ENCODE results near the gene MYRIP. TPM values are rescaled to one million over a fixed set of nuclear protein-coding genes. Genes with fewer than 3 reads are reported as not detected.

The MYRIP gene
- total RNA-seq: 1 to 10 TPM; 2.4 to 9.8 (median 4.4) TPM

DNA sequence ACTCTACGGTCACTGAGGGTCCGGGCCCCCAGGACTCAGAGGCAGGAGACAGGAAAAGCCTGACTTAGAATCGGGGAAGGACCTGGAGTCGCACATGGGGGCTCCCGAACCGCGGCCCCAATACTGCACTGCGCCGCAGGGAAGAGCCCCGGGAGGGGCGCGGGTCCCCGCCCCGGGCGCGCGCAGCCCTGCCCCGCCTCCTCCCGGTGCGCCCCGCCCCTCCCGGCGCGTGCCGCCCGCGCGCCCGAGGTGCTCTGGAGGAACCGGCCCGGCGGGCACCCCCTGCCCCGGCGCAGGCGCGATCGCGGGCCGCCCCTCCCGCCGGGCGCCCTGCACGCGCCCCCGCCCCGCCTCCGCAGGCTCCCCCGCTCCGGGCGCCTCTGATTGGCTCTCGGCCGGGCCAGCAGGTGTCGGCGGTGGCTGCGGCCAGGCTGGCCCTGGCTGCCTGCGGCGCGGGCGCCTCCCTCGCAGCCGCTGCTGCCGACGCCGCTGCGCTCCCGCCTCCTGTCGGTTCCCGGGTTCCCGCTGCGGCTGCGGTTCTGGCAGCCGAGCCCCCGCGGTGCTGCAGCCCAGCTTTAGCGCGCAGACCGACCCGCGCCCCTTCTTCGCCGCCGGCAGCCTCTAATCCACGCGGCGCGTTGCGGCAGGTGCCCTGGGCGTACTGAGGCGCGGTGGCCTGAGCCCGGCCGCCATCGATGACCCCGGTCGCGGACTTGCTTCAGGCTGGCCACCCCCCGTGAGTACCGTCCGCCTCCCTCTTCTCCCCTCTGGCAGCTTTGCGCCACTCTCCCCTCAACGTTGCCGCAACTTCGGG lies at the start of gene MYRIP:
Gene MYRIP, plus strand, starts transcription at position 429 of the 814 bp plus-strand sequence. CDS start 91,208 bp downstream, outside the sequence.
- TF ChIP-seq, protein P1, sequence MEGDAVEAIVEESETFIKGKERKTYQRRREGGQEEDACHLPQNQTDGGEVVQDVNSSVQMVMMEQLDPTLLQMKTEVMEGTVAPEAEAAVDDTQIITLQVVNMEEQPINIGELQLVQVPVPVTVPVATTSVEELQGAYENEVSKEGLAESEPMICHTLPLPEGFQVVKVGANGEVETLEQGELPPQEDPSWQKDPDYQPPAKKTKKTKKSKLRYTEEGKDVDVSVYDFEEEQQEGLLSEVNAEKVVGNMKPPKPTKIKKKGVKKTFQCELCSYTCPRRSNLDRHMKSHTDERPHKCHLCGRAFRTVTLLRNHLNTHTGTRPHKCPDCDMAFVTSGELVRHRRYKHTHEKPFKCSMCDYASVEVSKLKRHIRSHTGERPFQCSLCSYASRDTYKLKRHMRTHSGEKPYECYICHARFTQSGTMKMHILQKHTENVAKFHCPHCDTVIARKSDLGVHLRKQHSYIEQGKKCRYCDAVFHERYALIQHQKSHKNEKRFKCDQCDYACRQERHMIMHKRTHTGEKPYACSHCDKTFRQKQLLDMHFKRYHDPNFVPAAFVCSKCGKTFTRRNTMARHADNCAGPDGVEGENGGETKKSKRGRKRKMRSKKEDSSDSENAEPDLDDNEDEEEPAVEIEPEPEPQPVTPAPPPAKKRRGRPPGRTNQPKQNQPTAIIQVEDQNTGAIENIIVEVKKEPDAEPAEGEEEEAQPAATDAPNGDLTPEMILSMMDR (IDR thresholded peaks at IDR 0.05; ENCODE audit: low read depth): no peak

DNA sequence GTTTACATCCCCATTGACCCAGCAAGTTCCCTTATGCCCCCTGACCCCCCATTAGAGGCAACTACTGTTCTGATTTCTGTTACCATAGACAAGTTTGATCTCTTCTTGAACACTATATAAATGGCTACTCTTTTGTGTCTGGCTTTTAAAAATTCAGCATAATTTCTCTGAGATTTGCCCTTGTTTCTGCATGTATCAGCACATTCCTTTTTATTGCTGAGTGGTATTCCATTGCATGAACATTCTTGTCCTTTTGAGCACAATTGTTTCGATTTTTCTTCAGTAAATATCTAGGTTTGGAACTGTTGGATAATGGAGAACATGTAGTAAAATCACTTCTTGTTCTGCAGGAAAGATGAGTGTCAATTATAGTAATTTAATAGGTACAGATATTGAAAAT lies 49.1 kb upstream of the MYRIP start:
- TF ChIP-seq, protein P1 (IDR thresholded peaks at IDR 0.05; ENCODE audit: low read depth): no peak

DNA sequence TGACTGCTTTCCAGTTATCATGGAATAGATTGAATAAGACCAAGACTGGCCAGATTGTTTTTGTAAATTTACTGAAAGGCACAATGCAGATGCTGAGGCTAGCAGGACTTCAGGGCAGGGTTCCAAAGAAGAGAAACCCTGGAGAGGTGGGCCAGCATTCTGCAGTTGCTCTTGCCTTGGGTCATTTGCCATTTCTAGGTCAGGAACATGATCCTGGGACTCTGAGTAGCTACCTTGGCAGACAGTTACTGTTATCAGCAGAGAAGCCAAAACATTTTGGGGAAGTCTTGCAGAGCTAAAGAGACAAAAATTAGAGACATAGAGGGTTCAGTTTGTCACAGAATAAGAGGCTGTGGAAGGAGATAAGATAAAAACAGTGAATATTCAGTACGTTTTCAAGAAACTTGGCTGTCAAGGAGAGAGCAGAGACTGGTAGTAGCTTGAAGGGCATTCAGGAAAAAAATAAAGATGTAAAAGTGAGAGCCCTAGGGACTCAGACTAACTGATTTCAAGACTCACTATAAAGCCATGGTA lies 46.8 kb upstream of the MYRIP start:
- TF ChIP-seq, protein P1 (IDR thresholded peaks at IDR 0.05; ENCODE audit: low read depth): no peak

DNA sequence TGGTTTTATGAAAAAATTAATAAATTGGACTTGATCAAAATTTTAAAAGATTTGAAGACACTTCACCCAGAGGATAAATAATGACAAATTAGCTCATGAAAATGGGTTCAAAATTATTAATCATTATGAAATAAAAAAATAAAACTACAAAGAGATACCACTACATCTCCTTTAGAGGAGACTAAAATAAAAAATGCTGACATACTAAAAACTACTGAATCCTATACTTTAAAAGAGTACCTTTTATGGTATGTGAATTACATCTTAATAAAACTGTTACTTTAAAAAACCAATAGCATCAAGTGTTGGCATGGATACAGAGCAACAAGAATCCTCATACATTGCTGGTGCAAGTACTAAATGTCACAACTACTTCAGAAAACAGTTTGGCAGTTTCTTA lies 46.0 kb upstream of the MYRIP start:
- TF ChIP-seq, protein P1 (IDR thresholded peaks at IDR 0.05; ENCODE audit: low read depth): no peak

DNA sequence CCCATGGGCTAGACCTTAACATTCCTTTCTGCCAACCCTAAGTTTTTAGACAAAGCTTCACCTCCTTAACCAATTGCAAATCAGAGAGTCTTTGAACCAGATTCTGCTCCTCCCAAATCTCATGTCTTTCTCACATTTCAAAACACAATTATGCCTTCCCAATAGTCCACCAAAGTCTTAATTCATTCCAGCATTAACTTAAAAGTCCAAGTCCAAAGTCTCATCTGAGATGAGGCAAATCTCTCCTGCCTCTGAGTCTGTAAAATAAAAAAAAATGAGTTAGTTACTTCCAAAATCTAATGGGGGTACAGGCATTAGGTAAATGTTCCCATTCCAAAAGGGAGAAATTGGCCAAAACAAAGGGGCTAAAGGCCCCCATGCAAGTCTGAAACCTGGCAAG lies 43.8 kb upstream of the MYRIP start:
- TF ChIP-seq, protein P1 (IDR thresholded peaks at IDR 0.05; ENCODE audit: low read depth): no peak

DNA sequence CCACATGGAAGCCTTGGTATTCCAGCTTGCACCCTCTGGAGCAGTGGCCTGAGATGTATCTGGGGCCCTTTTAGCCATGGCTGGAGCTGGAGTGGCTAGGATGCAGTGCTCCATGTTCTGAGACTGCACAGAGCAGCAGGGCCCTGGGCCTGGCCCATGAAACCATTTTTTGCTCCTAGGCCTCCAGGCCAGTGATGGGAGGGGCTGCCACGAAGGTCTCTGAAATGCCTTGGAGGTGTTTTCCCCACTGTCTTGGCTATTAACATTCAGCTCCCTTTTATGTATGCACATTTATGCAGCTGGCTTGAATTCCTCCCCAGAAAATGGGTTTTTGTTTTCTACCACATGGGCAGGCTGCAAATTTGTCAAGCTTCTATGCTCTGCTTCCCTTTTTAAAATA lies 43.0 kb upstream of the MYRIP start:
- TF ChIP-seq, protein P1 (IDR thresholded peaks at IDR 0.05; ENCODE audit: low read depth): no peak

DNA sequence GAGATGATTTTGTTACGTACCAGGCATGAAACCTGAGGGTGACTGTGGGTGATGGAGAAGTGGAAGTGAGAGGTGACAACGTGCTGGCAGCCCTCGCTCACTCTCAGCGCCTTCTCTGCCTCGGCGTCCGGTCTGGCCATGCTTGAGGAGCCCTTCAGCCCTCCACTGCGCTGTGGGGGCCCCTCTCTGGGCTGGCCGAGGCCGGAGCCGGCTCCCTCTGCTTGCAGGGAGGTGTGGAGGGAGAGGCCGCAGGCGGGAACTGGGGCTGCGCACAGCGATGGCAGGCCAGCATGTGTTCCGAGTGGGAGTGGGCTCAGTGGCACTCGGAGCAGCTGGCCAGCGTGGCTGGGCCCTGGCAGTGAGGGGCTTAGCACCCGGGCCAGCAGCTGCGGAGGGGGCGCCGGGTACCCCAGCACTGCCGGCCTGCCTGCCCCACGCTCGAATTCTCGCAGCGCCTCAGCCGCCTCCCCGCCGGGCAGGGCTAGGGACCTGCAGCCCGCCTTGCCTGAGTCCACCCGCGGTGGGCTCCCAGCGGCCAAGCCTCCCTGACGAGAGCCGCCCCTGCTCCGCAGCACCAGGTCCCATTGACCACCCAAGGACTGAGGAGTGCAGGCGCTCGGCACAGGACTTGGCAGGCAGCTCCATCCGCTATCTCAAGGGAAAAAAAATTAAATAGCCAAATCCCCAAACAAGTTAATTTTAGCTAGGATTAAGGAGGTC lies 29.7 kb upstream of the MYRIP start:
- TF ChIP-seq, protein P1 (IDR thresholded peaks at IDR 0.05; ENCODE audit: low read depth): no peak
